HCT116 (cell line): ENCODE data around the gene ARRDC4. TPM values are rescaled to one million over a fixed set of nuclear protein-coding genes. Genes with fewer than 3 reads are reported as not detected.

ENCODE experiments used
- ATAC-seq: fragments of 200-7000 bp; cut with Tn5 transposase; 2 replicates; pipeline ENCODE4 v1.9.1; 2020; ENCODE audit warnings: mild to moderate bottlenecking, moderate library complexity
- BruUV-seq: library from RNA; stranded (reverse); fragments of 400-500 nt; replicated peaks from 2 replicates; lab custom pipeline; 2021; lab: Mats Ljungman, UMichigan
- CTCF ChIA-PET: fragments of 300-600 bp; sonication (Branson Sonifier 250); formaldehyde crosslinking; loops from one replicate; lab custom pipeline; 2021; ENCODE audit warnings: antibody characterized with exemption; lab: Charles Lee
- POLR2A ChIA-PET: fragments of 300-600, 350-600 bp; sonication (Branson Sonifier 250); formaldehyde crosslinking; loops from one replicate; lab custom pipeline; 2021; ENCODE audit warnings: antibody characterized with exemption; lab: Charles Lee
- RAD21 ChIA-PET, 2 experiments: fragments of 300-600 bp; sonication (Branson Sonifier 250); formaldehyde crosslinking; loops; one replicate each; lab custom pipeline; 2023; ENCODE audit warnings: low total read pairs in 2 of 2; ENCODE audit not compliant: uncharacterized antibody in 2 of 2, unreplicated experiment in 2 of 2, low non-redundant PET in 1 of 2; lab: Charles Lee
- DNase-seq: peaks from one replicate; pipeline ENCODE4 v3.0.0-alpha.2; 2010; ENCODE audit warnings: low read depth, low spot score
- H2AFZ ChIP-seq: fragments of 200-600 bp; shearing (Covaris generic), sonication (generic); 2 replicates; pipeline ENCODE4 v1.6.1; 2017; ENCODE audit warnings: low read depth, mixed run types, mixed read lengths, antibody characterized with exemption, low read length; ENCODE audit not compliant: poor library complexity, severe bottlenecking
- H3K27ac ChIP-seq: 2 replicates; pipeline ENCODE4 v1.5.1; 2012; ENCODE audit warnings: low read depth, low read length
- H3K27me3 ChIP-seq: fragments of 200-600 bp; sonication (generic); 2 replicates; pipeline ENCODE4 v1.6.1; 2016; ENCODE audit warnings: mixed run types, low read length, mixed read lengths; ENCODE audit not compliant: insufficient read depth
- H3K36me3 ChIP-seq, 2 experiments: fragments of 200-500 bp in 1 of 2; fragments of 200-600 bp in 1 of 2; sonication (Bioruptor generic) in 1 of 2; sonication (generic) in 1 of 2; 2 replicates each; pipeline versions ENCODE4 v1.5.1 to v1.6.1; 2014 to 2016; ENCODE audit warnings: low read length in 2 of 2, inconsistent platforms in 1 of 2, mixed read lengths in 1 of 2, mixed run types in 1 of 2; ENCODE audit not compliant: insufficient read depth in 2 of 2, control insufficient read depth in 1 of 2
- H3K4me1 ChIP-seq, 2 experiments: fragments of 200-600 bp in 1 of 2; sonication (generic) in 1 of 2; 2 replicates each; pipeline versions ENCODE4 v1.5.1 to v1.6.1; 2012 to 2017; ENCODE audit warnings: low read length in 2 of 2, inconsistent platforms in 1 of 2, mild to moderate bottlenecking in 1 of 2, mixed read lengths in 1 of 2, mixed run types in 1 of 2, moderate library complexity in 1 of 2; ENCODE audit not compliant: insufficient read depth in 2 of 2, control insufficient read depth in 1 of 2
- H3K4me2 ChIP-seq: fragments of 200-600 bp; sonication (generic); 2 replicates; pipeline ENCODE4 v1.6.1; 2017; ENCODE audit warnings: mixed run types, low read length, mixed read lengths
- H3K4me3 ChIP-seq, 2 experiments: fragments of 200-600 bp in 1 of 2; sonication (generic) in 1 of 2; replicated peaks in 1 of 2; 2 replicates each; pipeline ENCODE4 v1.5.1; 2011 to 2016; ENCODE audit warnings: low read length in 2 of 2, control low read depth in 1 of 2, low read depth in 1 of 2, mild to moderate bottlenecking in 1 of 2, mixed read lengths in 1 of 2, mixed run types in 1 of 2
- H3K79me2 ChIP-seq: fragments of 200-600 bp; sonication (generic); 2 replicates; pipeline ENCODE4 v1.6.1; 2017; ENCODE audit warnings: mild to moderate bottlenecking, mixed run types, low read length, moderate library complexity, mixed read lengths; ENCODE audit not compliant: insufficient read depth
- H3K9ac ChIP-seq: fragments of 200-600 bp; sonication (generic); 2 replicates; pipeline ENCODE4 v1.6.1; 2016; ENCODE audit warnings: low read length, mixed read lengths
- H3K9me2 ChIP-seq: fragments of 200-600 bp; sonication (generic), shearing (Covaris generic); 2 replicates; pipeline ENCODE4 v1.6.1; 2017; ENCODE audit warnings: mixed run types, mild to moderate bottlenecking, moderate library complexity; ENCODE audit not compliant: insufficient read depth
- H3K9me3 ChIP-seq, 2 experiments: fragments of 200-500 bp in 1 of 2; fragments of 200-600 bp in 1 of 2; sonication (Bioruptor generic) in 1 of 2; sonication (generic) in 1 of 2; 2 replicates each; pipeline ENCODE4 v1.6.1; 2014 to 2017; ENCODE audit warnings: low read length in 2 of 2, mixed read lengths in 2 of 2, inconsistent platforms in 1 of 2, low read depth in 1 of 2, mild to moderate bottlenecking in 1 of 2, mixed run types in 1 of 2, moderate library complexity in 1 of 2; ENCODE audit not compliant: control insufficient read depth in 1 of 2, insufficient read depth in 1 of 2
- H4K20me1 ChIP-seq: fragments of 200-600 bp; sonication (generic), shearing (Covaris generic); 2 replicates; pipeline ENCODE4 v1.6.1; 2017; ENCODE audit warnings: mixed run types, mild to moderate bottlenecking, moderate library complexity; ENCODE audit not compliant: insufficient read depth
- CBX3 ChIP-seq: IDR thresholded peaks from 2 replicates; pipeline ENCODE4 v1.6.1; 2012; ENCODE audit warnings: low read depth
- EGR1 ChIP-seq: IDR thresholded peaks from 2 replicates; pipeline ENCODE4 v1.6.1; 2012; ENCODE audit warnings: low read depth
- EZH2 ChIP-seq: fragments of 200-600 bp; sonication (generic); IDR thresholded peaks from 2 replicates; pipeline ENCODE4 v1.6.1; 2017; ENCODE audit warnings: antibody characterized with exemption, mixed run types
- EZH2phosphoT487 ChIP-seq: fragments of 200-600 bp; IDR thresholded peaks from 2 replicates; pipeline ENCODE4 v1.6.1; 2018; ENCODE audit warnings: antibody characterized with exemption, borderline replicate concordance
- FOSL1 ChIP-seq: IDR thresholded peaks from 2 replicates; pipeline ENCODE4 v1.6.1; 2012; ENCODE audit warnings: low read depth
- JUND ChIP-seq: IDR thresholded peaks from 2 replicates; pipeline ENCODE4 v1.6.1; 2012
- POLR2A ChIP-seq: IDR thresholded peaks from 2 replicates; pipeline ENCODE4 v1.7.0; 2011; ENCODE audit warnings: borderline replicate concordance; ENCODE audit not compliant: insufficient read depth, insufficient read length; ENCODE audit errors: extremely low read depth
- POLR2AphosphoS5 ChIP-seq: IDR thresholded peaks from 2 replicates; pipeline ENCODE4 v1.6.1; 2011; ENCODE audit warnings: mild to moderate bottlenecking, low read depth, low read length, moderate library complexity
- SIN3A ChIP-seq: IDR thresholded peaks from 2 replicates; pipeline ENCODE4 v1.6.1; 2012; ENCODE audit warnings: low read depth
- SP1 ChIP-seq: IDR thresholded peaks from 2 replicates; pipeline ENCODE4 v1.6.1; 2012; ENCODE audit warnings: low read depth
- SRF ChIP-seq: IDR thresholded peaks from 2 replicates; pipeline ENCODE4 v1.6.1; 2012; ENCODE audit warnings: low read depth
- TCF7L2 ChIP-seq: IDR thresholded peaks from 2 replicates; pipeline ENCODE4 v1.7.0; 2011; ENCODE audit warnings: borderline replicate concordance, inconsistent platforms; ENCODE audit not compliant: insufficient read depth, insufficient read length; ENCODE audit errors: extremely low read depth
- YY1 ChIP-seq: IDR thresholded peaks from 2 replicates; pipeline ENCODE4 v1.6.1; 2011; ENCODE audit warnings: low read length, low read depth, moderate library complexity, mild to moderate bottlenecking; ENCODE audit not compliant: insufficient replicate concordance; ENCODE audit errors: extremely low read depth
- ZFX ChIP-seq: fragments of 450-650 bp; IDR thresholded peaks from 2 replicates; pipeline ENCODE4 v1.6.1; 2017
- ZNF274 ChIP-seq: fragments of 200-500 bp; sonication (Bioruptor generic); IDR thresholded peaks from 2 replicates; pipeline ENCODE4 v1.6.1; 2014; ENCODE audit warnings: mild to moderate bottlenecking, low read depth, low read length, inconsistent platforms
- intact Hi-C: fragments of 100-400 bp; cut with micrococcal nuclease; formaldehyde crosslinking; loops from 2 replicates; pipeline ENCODE4 v1.10.0; 2022
- total RNA-seq: library from RNA; stranded (reverse); gene quantifications from one replicate; pipeline ENCODE4 v1.2.1, GENCODE V29; 2021; ENCODE audit not compliant: unreplicated experiment
- TF ChIP-seq, protein P1 (sequence below), 3 experiments: fragments of 200-600 bp in 1 of 3; sonication (generic) in 1 of 3; IDR thresholded peaks in 2 of 3; conservative IDR thresholded peaks in 1 of 3; 2 replicates each; pipeline ENCODE4 v1.5.1; 2012 to 2017; ENCODE audit warnings: low read depth in 2 of 3, low read length in 2 of 3, antibody characterized with exemption in 1 of 3, borderline replicate concordance in 1 of 3, control low read depth in 1 of 3, mild to moderate bottlenecking in 1 of 3, mixed read lengths in 1 of 3, mixed run types in 1 of 3, moderate library complexity in 1 of 3; ENCODE audit not compliant: insufficient read depth in 1 of 3
- TF ChIP-seq, protein P2 (sequence below): IDR thresholded peaks from 2 replicates; pipeline ENCODE4 v1.6.1; 2011; ENCODE audit warnings: mild to moderate bottlenecking, low read length, moderate library complexity; ENCODE audit not compliant: insufficient replicate concordance; ENCODE audit errors: extremely low read depth

The ARRDC4 gene
- total RNA-seq, 1 experiment from 2014 or later = 19.6 TPM

DNA sequence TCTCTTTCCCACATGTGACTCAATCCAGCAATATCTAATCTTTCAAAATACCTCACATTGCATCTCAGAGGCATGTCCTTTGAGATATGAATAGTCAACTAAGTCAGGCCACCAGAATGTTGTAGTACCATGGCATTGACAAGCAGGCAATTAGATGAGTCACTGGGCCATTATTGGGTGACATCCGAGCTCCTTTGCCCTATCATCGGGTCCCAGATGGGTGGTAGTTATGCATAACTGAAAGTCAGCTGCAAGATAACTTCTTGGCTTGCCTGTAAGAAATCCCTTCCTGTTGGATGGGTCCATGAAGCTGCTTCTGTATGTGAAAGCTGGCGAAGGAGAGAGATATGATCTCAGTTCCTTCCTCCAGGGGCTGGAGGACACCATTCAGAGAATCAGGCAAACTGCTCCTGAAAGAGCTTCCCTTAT lies 32.8 kb downstream of the ARRDC4 start:
- ATAC-seq = no peak
- intact Hi-C loops = no loop called here

More for the DNA sequence above, 32.8 kb downstream of the ARRDC4 start:
- no peaks in the 10 kb centered on the region for H3K79me2 ChIP-seq
- H3K27ac ChIP-seq = no peak overlapping the region
- no peaks in the 10 kb centered on the region for H3K9me3 ChIP-seq
- no peak overlapping the region for H3K4me3 ChIP-seq
- H3K9me2 ChIP-seq = no peaks in the 10 kb centered on the region
- no peak overlapping the region for H3K4me2 ChIP-seq
- no peaks in the 10 kb centered on the region for H3K27me3 ChIP-seq
- CTCF ChIA-PET = no interaction called here
- no peaks in the 10 kb centered on the region for H3K36me3 ChIP-seq
- no peak overlapping the region for H3K9ac ChIP-seq
- no peak for DNase-seq
- H3K4me1 ChIP-seq = no peaks in the 10 kb centered on the region
- H2AFZ ChIP-seq = no peak overlapping the region
- TF ChIP-seq TCF7L2 (no peak), SRF (no peak), CBX3 (no peak), SP1 (no peak), EZH2phosphoT487 (no peak), YY1 (no peak), JUND (no peak), EZH2 (no peak), SIN3A (no peak), POLR2AphosphoS5 (no peak), EGR1 (no peak), ZFX (no peak), FOSL1 (no peak), POLR2A (no peak), ZNF274 (no peak)
- TF ChIP-seq, protein P1, sequence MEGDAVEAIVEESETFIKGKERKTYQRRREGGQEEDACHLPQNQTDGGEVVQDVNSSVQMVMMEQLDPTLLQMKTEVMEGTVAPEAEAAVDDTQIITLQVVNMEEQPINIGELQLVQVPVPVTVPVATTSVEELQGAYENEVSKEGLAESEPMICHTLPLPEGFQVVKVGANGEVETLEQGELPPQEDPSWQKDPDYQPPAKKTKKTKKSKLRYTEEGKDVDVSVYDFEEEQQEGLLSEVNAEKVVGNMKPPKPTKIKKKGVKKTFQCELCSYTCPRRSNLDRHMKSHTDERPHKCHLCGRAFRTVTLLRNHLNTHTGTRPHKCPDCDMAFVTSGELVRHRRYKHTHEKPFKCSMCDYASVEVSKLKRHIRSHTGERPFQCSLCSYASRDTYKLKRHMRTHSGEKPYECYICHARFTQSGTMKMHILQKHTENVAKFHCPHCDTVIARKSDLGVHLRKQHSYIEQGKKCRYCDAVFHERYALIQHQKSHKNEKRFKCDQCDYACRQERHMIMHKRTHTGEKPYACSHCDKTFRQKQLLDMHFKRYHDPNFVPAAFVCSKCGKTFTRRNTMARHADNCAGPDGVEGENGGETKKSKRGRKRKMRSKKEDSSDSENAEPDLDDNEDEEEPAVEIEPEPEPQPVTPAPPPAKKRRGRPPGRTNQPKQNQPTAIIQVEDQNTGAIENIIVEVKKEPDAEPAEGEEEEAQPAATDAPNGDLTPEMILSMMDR (IDR thresholded peaks at IDR 0.05 in 2 of 3, conservative IDR thresholded peaks at IDR 0.05 in 1 of 3; ENCODE audit: borderline replicate concordance in 1 of 3, insufficient read depth in 1 of 3, low read depth in 2 of 3, low read length in 2 of 3) = no peak
- TF ChIP-seq, protein P2, sequence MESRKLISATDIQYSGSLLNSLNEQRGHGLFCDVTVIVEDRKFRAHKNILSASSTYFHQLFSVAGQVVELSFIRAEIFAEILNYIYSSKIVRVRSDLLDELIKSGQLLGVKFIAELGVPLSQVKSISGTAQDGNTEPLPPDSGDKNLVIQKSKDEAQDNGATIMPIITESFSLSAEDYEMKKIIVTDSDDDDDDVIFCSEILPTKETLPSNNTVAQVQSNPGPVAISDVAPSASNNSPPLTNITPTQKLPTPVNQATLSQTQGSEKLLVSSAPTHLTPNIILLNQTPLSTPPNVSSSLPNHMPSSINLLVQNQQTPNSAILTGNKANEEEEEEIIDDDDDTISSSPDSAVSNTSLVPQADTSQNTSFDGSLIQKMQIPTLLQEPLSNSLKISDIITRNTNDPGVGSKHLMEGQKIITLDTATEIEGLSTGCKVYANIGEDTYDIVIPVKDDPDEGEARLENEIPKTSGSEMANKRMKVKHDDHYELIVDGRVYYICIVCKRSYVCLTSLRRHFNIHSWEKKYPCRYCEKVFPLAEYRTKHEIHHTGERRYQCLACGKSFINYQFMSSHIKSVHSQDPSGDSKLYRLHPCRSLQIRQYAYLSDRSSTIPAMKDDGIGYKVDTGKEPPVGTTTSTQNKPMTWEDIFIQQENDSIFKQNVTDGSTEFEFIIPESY = no peak
- TF ChIP-seq, all 23 proteins: peak for 0
- POLR2A ChIA-PET = no interaction called here
- RAD21 ChIA-PET = no interaction called here
- BruUV-seq = no TSS peak
- H4K20me1 ChIP-seq = no peaks in the 10 kb centered on the region
